Measurements from ENCODE around the gene KCNQ1.
A peak's percentile ranks its signal among the peaks of the same experiment; 100 is the strongest.

KCNQ1 gene

GRCh38 chr11:2444821-2445745 is at the start of gene KCNQ1:
KCNQ1 (plus strand) TSS chr11:2445008; CDS start chr11:2445099, 91 bp downstream.
- no peak for DNase-seq (ENCODE audit: low read depth, low spot score)

GRCh38 chr11:2395211-2395730 is 49.5 kb upstream of the KCNQ1 start:
- DNase-seq (ENCODE audit: low read depth, low spot score) = no peak

- no peak for DNase-seq (ENCODE audit: low read depth, low spot score)
Observed at GRCh38 chr11:2395856-2396255, 49.0 kb upstream of the KCNQ1 start.

GRCh38 chr11:2396471-2396870 is 48.3 kb upstream of the KCNQ1 start:
- DNase-seq (ENCODE audit: low read depth, low spot score) = no peak

GRCh38 chr11:2397005-2397404 is 47.8 kb upstream of the KCNQ1 start:
- no peak for DNase-seq (ENCODE audit: low read depth, low spot score)

GRCh38 chr11:2398664-2399355 is 46.0 kb upstream of the KCNQ1 start:
- DNase-seq (ENCODE audit: low read depth, low spot score) = no peak

- no peak for DNase-seq (ENCODE audit: low read depth, low spot score)
Observed at GRCh38 chr11:2399488-2400068, 45.2 kb upstream of the KCNQ1 start.

GRCh38 chr11:2400069-2400761 is 44.6 kb upstream of the KCNQ1 start, which contains the start of gene TSSC4:
TSSC4 (plus strand) TSS chr11:2400750; CDS start chr11:2402634, 1,884 bp downstream.
- DNase-seq (ENCODE audit: low read depth, low spot score) = peak; percentile 100

- no peak for DNase-seq (ENCODE audit: low read depth, low spot score)
Observed at GRCh38 chr11:2400762-2401435, 43.9 kb upstream of the KCNQ1 start.

GRCh38 chr11:2401436-2401984 is 43.3 kb upstream of the KCNQ1 start:
- DNase-seq (ENCODE audit: low read depth, low spot score) = no peak

- DNase-seq (ENCODE audit: low read depth, low spot score) = no peak
Observed at GRCh38 chr11:2402106-2402505, 42.7 kb upstream of the KCNQ1 start.

- DNase-seq (ENCODE audit: low read depth, low spot score) = no peak
Observed at GRCh38 chr11:2402890-2403645, 41.7 kb upstream of the KCNQ1 start.

- DNase-seq (ENCODE audit: low read depth, low spot score) = no peak
Observed at GRCh38 chr11:2404735-2405196, 40.0 kb upstream of the KCNQ1 start.

GRCh38 chr11:2406451-2406850 is 38.4 kb upstream of the KCNQ1 start:
- DNase-seq (ENCODE audit: low read depth, low spot score) = no peak

GRCh38 chr11:2406878-2407410 is 37.9 kb upstream of the KCNQ1 start:
- no peak for DNase-seq (ENCODE audit: low read depth, low spot score)

- DNase-seq (ENCODE audit: low read depth, low spot score) = no peak
Observed at GRCh38 chr11:2408671-2409070, 36.1 kb upstream of the KCNQ1 start.

- DNase-seq (ENCODE audit: low read depth, low spot score) = peak; percentile 59
Observed at GRCh38 chr11:2409126-2409525, 35.7 kb upstream of the KCNQ1 start.

- no peak for DNase-seq (ENCODE audit: low read depth, low spot score)
Observed at GRCh38 chr11:2409611-2410468, 35.0 kb upstream of the KCNQ1 start.
